Measurements from ENCODE around the gene PRC1.
"Not testable (repeated sequence)": the region's sequence is repeated elsewhere in the genome, so short reads cannot be mapped to it uniquely, and the experiment has no call there.

The PRC1 gene, protein sequence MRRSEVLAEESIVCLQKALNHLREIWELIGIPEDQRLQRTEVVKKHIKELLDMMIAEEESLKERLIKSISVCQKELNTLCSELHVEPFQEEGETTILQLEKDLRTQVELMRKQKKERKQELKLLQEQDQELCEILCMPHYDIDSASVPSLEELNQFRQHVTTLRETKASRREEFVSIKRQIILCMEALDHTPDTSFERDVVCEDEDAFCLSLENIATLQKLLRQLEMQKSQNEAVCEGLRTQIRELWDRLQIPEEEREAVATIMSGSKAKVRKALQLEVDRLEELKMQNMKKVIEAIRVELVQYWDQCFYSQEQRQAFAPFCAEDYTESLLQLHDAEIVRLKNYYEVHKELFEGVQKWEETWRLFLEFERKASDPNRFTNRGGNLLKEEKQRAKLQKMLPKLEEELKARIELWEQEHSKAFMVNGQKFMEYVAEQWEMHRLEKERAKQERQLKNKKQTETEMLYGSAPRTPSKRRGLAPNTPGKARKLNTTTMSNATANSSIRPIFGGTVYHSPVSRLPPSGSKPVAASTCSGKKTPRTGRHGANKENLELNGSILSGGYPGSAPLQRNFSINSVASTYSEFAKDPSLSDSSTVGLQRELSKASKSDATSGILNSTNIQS

DNA sequence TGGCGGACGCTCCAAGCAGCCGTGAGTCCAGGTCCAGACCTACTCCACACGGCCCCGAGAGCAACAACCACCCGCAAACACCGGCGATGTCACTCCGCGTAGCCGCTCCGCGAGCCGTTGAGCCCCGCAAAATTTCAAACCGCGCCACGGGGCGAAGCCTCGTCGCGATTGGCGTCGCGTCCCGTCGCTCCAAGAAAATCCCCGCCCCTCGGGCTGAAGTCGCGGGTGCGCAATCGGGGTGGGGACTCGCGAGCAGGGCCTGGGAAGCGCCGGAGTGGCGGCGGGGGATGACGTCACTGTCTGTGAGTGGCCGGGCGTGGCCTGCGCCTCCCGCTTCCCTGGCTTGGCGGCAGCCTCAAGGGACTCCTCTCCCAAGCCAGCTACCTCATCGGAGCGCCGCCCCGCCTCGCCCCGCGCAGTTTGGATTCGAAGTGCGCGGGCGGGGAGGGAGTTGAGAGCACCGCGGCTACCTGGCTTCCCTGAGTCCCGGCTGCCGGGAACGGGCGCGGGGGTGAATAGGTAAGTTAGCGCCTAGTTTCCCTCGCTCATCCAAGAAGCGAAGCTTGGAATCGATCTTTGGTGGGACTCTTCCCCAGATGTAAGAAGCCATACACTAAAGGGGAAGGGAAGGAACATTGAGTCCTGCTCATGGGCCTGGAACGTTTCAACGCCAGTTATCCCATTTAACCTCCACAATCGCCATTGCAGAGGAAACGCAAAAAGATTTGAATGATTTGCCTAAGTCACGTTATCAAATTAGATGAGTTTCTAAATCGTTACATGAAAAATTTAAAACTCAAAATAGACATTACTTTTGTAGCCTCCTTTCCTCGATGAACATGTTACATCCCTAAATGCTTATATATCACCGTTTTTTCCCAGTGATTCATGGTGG is at the start of gene PRC1:
TSS of gene PRC1 (minus strand) at position 119 of the 895 bp plus-strand sequence. CDS start at position 1, 118 bp downstream.
- FAIRE-seq (peak; percentile 89), DNase-seq (ENCODE audit: insufficient read length, low spot score) (peak; percentile 97)

DNA sequence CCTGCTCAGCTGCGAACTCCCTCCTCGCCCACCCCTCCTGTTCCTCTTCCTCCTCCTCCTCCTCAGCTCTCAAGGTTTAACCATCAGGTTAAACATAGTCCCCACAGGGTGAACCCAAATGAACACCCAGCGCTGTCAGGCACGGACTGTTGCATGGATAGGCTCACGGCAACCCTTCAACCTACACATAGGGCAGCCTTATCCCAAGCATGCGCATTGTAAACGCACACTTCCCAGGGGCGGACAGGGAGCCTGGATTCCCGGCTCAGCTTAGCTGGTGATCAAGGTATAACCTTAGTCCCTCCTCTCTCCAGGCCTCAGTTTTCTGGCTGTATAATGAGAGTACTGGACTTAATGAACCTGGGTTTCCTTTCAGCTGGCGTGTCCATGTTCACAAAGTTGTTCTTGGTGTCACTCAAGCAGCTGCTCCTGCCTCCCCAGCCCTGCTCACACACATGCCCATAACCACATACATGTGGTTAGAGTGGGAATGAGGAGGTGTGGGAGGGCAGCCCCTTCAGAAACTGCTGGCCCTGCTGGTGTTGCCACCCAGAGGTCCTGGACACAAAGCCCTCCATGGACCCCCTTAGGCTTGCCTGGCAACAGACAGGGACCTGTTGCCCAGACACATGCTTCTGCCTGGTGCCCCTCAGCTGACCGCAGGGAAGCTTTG is 49.0 kb upstream of the PRC1 start:
- no peak for DNase-seq (ENCODE audit: insufficient read length, low spot score)
- FAIRE-seq: no peak

DNA sequence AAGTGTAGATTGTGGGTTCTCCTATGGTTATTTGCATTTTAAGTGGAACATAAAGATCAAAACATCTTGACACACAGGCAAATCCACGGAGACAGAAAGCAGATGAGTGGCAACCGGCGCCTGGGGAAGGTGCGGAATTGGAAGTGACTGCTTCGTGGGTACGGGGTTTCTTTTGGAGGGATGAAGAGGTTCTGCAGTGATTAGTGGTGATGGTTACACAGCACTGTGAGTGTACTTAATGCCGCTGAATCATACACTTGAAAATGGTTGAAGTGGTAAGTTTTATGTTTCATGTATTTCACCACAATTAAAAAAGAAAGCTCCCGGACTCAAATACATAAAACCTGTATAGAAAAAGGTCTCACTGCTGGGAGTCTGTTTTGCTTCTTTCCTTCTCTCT is 46.5 kb upstream of the PRC1 start:
- DNase-seq (ENCODE audit: insufficient read length, low spot score): no peak
- FAIRE-seq: no peak

DNA sequence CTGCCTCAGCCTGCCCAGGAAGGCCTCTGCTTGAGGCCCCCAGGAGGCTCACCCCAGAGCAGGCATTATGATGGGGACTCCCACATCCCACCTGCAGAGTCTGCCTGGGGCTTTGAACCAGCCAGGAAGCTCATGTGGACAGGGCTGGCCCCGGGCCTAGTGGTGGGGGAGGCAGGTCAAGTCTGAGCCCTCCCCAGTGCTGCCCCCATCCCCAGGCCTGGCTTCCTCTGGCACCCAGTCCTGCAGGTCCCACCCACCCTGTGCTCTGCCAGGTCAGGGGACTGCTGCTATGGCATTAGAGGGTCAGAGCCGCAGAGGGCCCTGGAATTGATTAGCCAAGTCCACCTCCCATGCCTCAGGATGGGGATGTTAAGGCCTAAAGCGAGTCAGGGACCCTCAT is 45.7 kb upstream of the PRC1 start:
- no peak for FAIRE-seq

DNA sequence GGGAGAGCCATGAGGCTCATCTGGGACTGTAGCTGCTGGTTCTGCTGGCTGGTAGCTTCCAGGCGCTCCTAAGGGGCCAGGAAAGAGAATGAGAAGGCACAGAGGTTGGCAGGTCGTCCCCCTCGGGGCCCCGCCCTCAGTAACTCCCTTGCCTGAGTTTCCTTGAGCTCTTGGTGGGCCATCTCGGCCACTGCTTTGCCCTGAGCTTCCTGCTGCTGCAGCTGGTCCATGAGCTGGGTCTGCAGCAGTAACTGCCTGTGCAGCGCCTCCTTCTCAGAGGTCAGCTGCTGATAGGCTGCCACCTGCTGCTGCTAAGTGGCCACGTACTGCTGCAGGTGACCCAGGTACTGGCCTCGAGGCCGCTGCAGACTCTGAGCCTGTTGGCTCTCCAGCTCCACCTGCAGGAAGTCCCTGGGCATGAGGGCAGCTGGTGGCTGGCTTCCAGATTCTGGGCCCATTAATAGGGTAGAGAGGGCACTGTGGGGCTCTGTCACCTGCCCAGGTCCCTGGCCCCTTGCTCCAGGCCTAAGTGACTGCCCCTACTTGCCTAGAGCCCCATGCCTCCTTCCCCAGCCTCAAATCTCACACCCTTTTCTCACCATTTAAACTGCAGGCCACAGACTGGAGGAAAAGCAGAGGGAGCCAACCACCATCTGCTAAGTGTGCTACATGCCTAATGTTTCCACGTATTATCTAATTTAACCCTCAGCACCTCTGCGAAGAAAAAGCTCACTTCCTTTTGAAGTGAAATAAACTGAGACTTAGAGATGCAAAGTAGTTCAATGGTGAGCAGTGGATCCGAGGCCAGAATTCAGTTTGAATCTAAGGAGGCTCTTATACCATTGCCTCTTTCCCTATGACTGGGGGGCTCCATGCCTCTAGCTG is 38.8 kb upstream of the PRC1 start:
- FAIRE-seq (no peak), DNase-seq (ENCODE audit: insufficient read length, low spot score) (no peak)

More for the DNA sequence above, 45.7 kb upstream of the PRC1 start:
- DNase-seq (ENCODE audit: insufficient read length, low spot score): no peak

DNA sequence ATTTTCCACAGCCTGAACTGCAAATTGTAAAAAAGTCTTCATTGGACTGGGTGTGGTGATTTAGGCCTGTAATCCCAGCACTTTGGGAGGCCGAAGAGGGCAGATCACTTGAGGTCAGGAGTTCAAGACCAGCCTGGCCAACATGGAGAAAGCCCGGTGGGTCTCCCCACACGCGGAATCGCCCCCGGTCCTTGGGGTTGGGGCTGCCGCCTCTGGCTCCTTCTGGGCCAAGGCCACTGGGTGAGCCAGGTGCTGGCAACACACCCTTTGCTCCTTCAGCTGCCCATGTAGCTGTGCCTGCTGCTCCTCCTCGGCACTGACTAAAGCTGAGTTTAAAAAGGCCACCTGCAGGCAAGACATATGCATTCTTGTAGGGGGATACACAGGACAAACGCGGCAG is 37.5 kb upstream of the PRC1 start:
- DNase-seq (ENCODE audit: insufficient read length, low spot score) (no peak), FAIRE-seq (no peak)

DNA sequence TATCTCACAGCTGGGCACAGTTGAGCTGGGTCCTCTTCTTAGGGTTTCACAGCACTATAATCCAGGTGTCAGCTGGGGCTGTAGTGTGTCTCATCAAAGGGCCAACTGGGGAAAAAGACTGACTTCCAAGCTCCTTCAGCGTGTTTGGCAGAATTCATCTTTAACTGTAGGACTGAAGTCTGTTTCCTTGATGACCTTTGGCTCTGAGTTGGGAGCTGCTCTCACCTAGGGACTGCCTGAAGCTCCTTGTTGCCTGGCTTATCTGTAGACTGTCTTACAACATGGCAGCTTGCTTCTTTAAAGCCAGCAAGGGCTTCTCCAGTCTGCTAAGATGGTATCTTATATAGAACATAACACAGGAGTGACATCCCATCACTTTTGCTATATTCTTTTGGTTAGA is 33.3 kb upstream of the PRC1 start:
- no peak for FAIRE-seq
- no peak for DNase-seq (ENCODE audit: insufficient read length, low spot score)

DNA sequence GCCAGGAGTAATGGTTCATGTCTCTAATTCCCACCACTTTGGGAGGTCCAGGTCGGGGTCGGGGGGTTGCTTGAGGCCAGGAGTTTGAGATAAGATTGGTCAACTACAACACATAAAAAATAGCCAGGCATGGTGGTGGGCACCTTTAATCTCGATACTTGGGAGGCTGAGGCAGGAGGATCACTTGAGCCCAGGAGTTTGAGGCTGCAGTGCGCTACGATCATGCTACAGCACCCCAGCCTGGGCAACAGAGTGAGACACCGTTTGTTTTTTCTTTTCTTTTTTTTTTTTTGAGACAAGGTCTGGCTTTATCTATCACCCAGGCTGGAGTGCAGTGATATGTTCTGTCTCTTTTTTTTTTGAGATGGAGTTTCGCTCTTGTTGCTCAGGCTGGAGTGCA is 29.4 kb upstream of the PRC1 start:
- DNase-seq (ENCODE audit: insufficient read length, low spot score) (no peak), FAIRE-seq (no peak)

DNA sequence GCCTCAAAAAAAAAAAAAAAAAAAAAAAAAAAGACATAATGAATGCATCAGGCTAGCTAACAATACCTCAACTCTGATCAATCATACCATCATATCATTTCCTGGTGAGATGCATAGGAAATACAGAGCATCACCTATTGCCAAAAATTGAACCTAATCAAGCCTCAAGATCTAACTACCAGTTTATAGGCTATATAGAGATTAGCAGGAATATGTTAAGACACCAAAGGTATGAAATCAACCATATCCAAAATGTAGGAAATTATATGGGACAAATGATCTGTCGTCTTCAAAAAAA is 28.4 kb upstream of the PRC1 start:
- FAIRE-seq (no peak), DNase-seq (ENCODE audit: insufficient read length, low spot score) (no peak)

DNA sequence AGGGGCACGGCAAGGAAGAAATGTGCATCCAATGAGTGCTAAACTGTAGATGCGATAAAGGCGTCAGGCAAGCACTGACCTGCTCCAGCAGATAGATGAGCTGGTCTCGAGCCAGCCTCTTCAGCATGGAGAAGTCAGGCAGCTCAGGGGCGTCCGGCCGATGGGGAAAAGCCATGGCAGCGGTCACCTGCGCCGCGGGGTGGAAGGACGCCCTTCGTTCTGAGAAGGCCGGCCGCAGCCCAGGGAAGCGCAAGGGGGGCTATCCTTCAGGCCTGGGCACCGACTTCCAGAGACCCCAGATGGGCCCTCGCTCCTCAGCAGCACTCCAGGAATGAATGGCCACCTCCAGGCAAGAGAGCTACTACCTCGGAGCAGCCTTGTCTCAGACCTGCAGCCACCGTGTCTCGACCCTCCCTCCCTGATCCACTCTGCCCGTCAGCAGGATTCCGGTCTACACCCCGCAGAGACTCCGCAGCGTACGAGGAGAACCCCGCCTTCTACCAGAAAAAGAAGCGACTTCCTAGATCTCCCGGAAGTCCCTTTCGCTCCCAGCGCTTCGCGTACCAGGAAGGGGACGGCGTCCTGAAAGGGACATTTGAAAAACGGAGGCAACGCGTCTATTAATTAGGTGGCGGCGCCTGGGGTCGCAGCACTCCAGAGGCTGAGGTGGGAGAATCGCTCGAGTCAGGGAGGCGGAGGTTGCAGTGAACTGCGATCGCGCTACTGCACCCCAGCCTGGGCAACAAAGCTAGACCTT is 27.9 kb upstream of the PRC1 start, which contains the start of gene VPS33B:
TSS of gene VPS33B (minus strand) at position 520 of the 757 bp plus-strand sequence. CDS start at position 175, 345 bp downstream.
- peak; percentile 94 for FAIRE-seq
- DNase-seq (ENCODE audit: insufficient read length, low spot score): peak; percentile 47

DNA sequence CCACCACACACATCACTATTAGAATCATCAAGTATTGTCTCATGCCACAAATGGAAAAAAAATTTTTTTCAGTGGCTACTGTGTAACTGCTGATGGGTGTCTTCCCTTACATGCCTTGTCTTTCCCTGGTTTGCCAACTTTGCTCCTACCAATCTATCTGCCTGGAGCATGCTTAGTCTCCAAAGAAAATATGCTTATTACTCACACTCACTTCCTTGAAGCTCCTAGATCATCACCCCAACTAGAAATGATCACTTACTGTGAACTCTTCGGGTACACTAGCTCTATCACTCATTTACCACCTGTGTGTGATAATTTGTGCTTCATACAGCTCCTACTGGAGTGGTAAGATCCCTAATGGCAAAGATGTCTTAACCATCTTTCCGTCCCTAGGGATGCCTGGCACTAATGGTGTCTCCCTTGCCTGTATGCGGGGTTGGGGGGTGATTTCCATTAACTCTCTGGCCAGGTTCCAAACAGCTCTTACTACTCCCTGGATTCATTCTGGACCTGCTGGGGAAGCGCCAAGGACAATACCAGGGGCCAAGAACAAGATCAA is 27.3 kb upstream of the PRC1 start:
- FAIRE-seq: no peak

DNA sequence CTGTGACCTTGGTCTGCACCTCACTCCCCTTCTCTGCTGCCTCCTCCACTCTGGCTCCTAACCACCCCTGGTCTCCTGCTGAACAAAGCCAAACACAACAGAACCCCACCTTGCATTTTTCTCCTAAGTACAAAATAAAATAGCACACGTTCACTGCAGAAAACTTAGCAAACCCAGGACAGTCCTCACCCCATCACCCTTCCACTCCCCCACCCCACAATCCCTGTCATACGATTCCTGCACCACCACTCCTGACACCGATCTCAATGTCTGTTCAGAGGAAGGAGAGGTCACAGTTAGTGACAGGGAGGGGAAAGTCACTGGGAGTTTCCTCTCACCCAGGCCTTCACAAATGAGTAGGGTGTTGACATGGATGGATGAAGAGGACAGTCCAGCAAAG is 23.8 kb upstream of the PRC1 start:
- DNase-seq (ENCODE audit: insufficient read length, low spot score) (no peak), FAIRE-seq (no peak)

More for the DNA sequence above, 27.3 kb upstream of the PRC1 start:
- DNase-seq (ENCODE audit: insufficient read length, low spot score): no peak

DNA sequence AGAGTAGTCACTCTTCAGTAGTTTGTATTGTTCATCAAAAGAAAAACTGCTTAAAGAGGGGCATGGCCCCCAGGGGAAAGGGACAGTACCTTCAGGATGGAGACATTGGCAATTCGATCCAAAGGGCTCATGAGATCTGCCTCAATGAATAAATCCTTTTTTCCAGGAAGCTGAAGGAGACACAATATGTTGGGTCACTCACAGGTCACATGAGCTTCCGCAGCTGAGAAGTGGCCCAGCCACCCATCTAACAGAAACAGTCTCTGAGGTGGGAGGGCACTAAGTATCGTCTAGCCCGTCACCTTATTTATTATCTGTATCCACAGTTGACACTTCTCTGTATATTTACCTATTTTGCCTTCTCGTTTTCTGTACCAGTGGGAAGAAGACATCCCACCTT is 23.4 kb upstream of the PRC1 start:
- no peak for FAIRE-seq

DNA sequence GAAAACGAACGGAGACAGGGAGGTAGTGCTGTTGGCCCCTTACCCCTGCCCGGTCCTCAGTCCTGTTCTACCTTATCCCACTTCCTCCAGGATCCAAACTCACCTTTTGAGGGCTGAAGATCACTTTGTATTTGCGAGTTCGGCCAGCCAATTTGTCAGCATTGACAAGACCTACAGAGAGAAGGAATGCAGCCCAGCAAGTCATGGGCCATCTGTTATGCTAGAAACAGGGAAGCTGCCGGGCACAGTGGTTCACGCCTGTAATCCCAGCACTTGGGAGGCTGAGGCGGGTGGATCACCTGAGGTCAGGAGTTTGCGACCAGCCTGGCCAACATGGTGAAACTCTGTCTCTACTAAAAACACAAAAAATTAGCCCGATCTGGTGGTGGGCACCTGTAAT is 19.4 kb upstream of the PRC1 start:
- DNase-seq (ENCODE audit: insufficient read length, low spot score); FAIRE-seq: not testable (repeated sequence)

More for the DNA sequence above, 23.4 kb upstream of the PRC1 start:
- DNase-seq (ENCODE audit: insufficient read length, low spot score): no peak

DNA sequence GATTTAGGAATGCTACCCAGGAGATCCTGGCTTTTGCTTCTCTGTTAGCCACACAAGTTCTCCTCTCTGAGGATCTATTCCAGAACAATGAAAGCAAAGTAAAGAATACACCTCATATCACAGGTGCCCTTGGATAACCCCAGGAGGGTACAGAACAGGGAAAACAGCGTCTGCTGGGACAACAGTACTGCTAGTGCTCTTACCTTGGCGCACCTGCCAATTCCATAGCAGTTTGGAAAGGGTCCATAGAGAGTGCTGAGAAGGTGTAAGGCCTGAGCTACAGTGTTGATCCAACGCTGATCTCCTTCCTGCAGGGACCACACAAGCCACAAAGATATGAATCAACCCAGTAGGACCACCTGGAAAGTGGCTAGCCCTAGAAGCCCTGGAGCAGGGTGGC is 12.9 kb upstream of the PRC1 start:
- DNase-seq (ENCODE audit: insufficient read length, low spot score): no peak
- no peak for FAIRE-seq

DNA sequence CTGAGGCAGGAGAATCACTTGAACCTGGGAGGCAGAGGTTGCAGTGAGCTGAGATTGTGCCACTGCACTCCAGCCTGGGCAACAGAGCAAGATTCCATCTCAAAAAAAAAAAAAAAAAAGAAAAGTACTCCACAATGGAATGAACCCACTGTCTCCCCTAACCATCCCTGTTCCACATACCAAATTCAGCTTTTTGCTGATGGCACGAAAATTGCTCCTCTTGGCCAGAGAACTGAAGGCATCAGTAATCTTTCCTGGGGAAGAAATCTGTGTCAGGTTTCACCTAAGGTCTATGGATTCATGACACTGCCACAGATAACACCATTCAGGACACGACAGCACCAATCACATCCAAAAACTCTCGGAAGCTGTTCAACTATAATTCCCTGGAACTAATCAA is 6.9 kb upstream of the PRC1 start:
- FAIRE-seq (no peak), DNase-seq (ENCODE audit: insufficient read length, low spot score) (no peak)

DNA sequence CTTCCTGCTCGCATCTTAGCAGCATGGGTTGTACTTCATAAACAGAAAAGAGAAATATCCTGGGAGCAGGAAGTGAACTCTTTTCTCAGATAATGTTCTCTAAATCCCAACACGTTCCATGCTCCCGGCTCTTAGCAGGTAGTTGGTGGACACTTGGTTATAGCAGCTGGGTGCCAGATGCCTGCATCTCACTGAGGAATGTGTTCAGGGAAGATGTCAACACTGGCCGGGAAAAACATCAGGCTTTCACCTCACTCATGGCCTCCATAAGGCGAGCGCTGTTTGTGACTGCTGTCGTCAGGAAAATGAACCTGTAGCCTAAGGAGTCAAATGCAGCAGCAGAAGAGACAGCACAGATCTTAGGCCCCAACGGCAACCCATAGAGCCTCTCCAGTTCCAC is 4.4 kb upstream of the PRC1 start:
- FAIRE-seq (no peak), DNase-seq (ENCODE audit: insufficient read length, low spot score) (no peak)

DNA sequence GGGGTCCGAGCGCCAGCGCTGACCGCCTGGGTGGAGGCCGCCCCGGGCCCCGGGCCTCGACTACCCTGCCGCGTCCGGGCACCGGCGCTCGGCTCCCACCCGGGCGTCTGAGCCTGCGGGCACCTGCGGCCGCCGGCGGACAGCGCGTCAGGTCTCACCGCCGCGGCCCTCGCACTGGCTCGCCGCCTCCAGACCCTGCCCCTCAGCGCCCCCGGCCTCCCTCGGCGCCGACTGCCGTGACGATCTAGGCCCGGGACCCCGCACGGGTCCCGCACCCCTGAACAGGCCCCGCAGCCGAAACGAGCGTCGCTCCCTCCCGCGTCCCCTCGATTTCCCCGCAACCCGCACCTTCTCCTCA is 297 bp downstream of the PRC1 start:
- FAIRE-seq: no peak

More for the DNA sequence above, 297 bp downstream of the PRC1 start:
- DNase-seq (ENCODE audit: insufficient read length, low spot score): no peak
